DND-41 (cell line): ENCODE measurements around the gene PPM1D.

Experiments
- ATAC-seq: fragments of 200-7000 bp; cut with Tn5 transposase; 3 replicates; pipeline ENCODE4 v1.9.1; 2021; ENCODE audit warnings: low read depth; ENCODE audit not compliant: insufficient read depth
- DNase-seq: peaks from one replicate; pipeline ENCODE4 v3.0.0-alpha.2; 2020
- H2AFZ ChIP-seq: 2 replicates; pipeline ENCODE4 v1.6.0; 2012; ENCODE audit warnings: low read depth, low read length
- H3K27ac ChIP-seq: 2 replicates; pipeline ENCODE4 v1.5.1; 2012; ENCODE audit warnings: low read length, inconsistent platforms
- H3K27me3 ChIP-seq: fragments of 200-600 bp; sonication (generic); 2 replicates; pipeline ENCODE4 v1.6.0; 2012; ENCODE audit warnings: low read length, mild to moderate bottlenecking, inconsistent platforms; ENCODE audit not compliant: insufficient read depth, poor library complexity
- H3K36me3 ChIP-seq: 2 replicates; pipeline ENCODE4 v1.5.1; 2012; ENCODE audit warnings: low read length, inconsistent platforms; ENCODE audit not compliant: insufficient read depth
- H3K4me1 ChIP-seq: 2 replicates; pipeline ENCODE4 v1.5.1; 2012; ENCODE audit warnings: mild to moderate bottlenecking, low read length; ENCODE audit not compliant: insufficient read depth
- H3K4me2 ChIP-seq: 2 replicates; pipeline ENCODE4 v1.6.0; 2012; ENCODE audit warnings: mild to moderate bottlenecking, moderate library complexity, low read length, inconsistent platforms; ENCODE audit not compliant: insufficient read depth
- H3K4me3 ChIP-seq, 2 experiments: fragments of 200-600 bp in 1 of 2; shearing (Covaris generic) in 1 of 2; 2 replicates each; pipeline ENCODE4 v1.5.1; 2012 to 2016; ENCODE audit warnings: inconsistent platforms in 2 of 2, low read length in 2 of 2, mild to moderate bottlenecking in 2 of 2, low read depth in 1 of 2, moderate library complexity in 1 of 2
- H3K79me2 ChIP-seq: 2 replicates; pipeline ENCODE4 v1.6.0; 2012; ENCODE audit warnings: low read length, inconsistent platforms; ENCODE audit not compliant: insufficient read depth
- H3K9ac ChIP-seq: 2 replicates; pipeline ENCODE4 v1.6.0; 2012; ENCODE audit warnings: low read depth, mild to moderate bottlenecking, inconsistent platforms, low read length, moderate library complexity
- H3K9me3 ChIP-seq: 2 replicates; pipeline ENCODE4 v1.5.1; 2012; ENCODE audit warnings: low read length, moderate library complexity, mild to moderate bottlenecking, inconsistent platforms; ENCODE audit not compliant: insufficient read depth, severe bottlenecking
- H4K20me1 ChIP-seq: 2 replicates; pipeline ENCODE4 v1.6.0; 2012; ENCODE audit warnings: low read length; ENCODE audit not compliant: insufficient read depth
- CTCF ChIP-seq: IDR thresholded peaks from 2 replicates; pipeline ENCODE4 v1.5.1; 2012; ENCODE audit warnings: borderline replicate concordance, low read length, moderate library complexity, mild to moderate bottlenecking; ENCODE audit not compliant: poor library complexity, severe bottlenecking; ENCODE audit errors: extremely low read depth
- EZH2 ChIP-seq: IDR thresholded peaks from 3 replicates; pipeline ENCODE4 v1.6.1; 2012; ENCODE audit warnings: borderline replicate concordance, low read depth, mild to moderate bottlenecking, moderate library complexity, low read length, inconsistent platforms; ENCODE audit not compliant: severe bottlenecking

Gene PPM1D

GRCh38 chr17:60557805-60558204 is 42.2 kb upstream of the PPM1D start:
- H3K79me2 ChIP-seq, result no peaks in the 10 kb centered on the region
- DNase-seq, result peak; percentile 17

GRCh38 chr17:60559659-60559994 is 40.4 kb upstream of the PPM1D start:
- H2AFZ ChIP-seq, result no peak overlapping the region
- no peak overlapping the region for H3K27ac ChIP-seq
- H3K9me3 ChIP-seq, result peaks cover 24% of the 10 kb centered on the region
- H3K4me2 ChIP-seq, result no peak overlapping the region
- no peak for TF ChIP-seq CTCF
- no peak for DNase-seq
- H3K4me3 ChIP-seq, result no peak overlapping the region
- H3K79me2 ChIP-seq, result no peaks in the 10 kb centered on the region
- H3K4me1 ChIP-seq, result no peaks in the 10 kb centered on the region
- no peaks in the 10 kb centered on the region for H3K27me3 ChIP-seq
- no peak for ATAC-seq
- no peaks in the 10 kb centered on the region for H4K20me1 ChIP-seq
- no peak overlapping the region for H3K9ac ChIP-seq
- no peaks in the 10 kb centered on the region for H3K36me3 ChIP-seq

More at GRCh38 chr17:60557805-60558204, 42.2 kb upstream of the PPM1D start:
- TF ChIP-seq CTCF (no peak), EZH2 (no peak)
- ATAC-seq, result no peak
- no peak overlapping the region for H3K4me2 ChIP-seq
- peaks cover 30% of the 10 kb centered on the region for H3K9me3 ChIP-seq
- H3K4me3 ChIP-seq, result no peak overlapping the region
- no peaks in the 10 kb centered on the region for H3K27me3 ChIP-seq
- no peak overlapping the region for H2AFZ ChIP-seq
- H3K36me3 ChIP-seq, result no peaks in the 10 kb centered on the region
- H4K20me1 ChIP-seq, result no peaks in the 10 kb centered on the region
- H3K9ac ChIP-seq, result no peak overlapping the region
- H3K27ac ChIP-seq, result no peak overlapping the region
- no peaks in the 10 kb centered on the region for H3K4me1 ChIP-seq

GRCh38 chr17:60559995-60560859 is 39.8 kb upstream of the PPM1D start:
- no peak overlapping the region for H3K4me3 ChIP-seq
- no peak overlapping the region for H2AFZ ChIP-seq
- H3K4me2 ChIP-seq, result no peak overlapping the region
- H3K9me3 ChIP-seq, result peaks cover 24% of the 10 kb centered on the region
- H3K9ac ChIP-seq, result no peak overlapping the region
- no peaks in the 10 kb centered on the region for H3K79me2 ChIP-seq
- H4K20me1 ChIP-seq, result no peaks in the 10 kb centered on the region
- no peak for TF ChIP-seq EZH2
- no peak for TF ChIP-seq CTCF
- DNase-seq, result no peak
- H3K27ac ChIP-seq, result no peak overlapping the region
- H3K36me3 ChIP-seq, result no peaks in the 10 kb centered on the region
- ATAC-seq, result no peak
- no peaks in the 10 kb centered on the region for H3K4me1 ChIP-seq
- H3K27me3 ChIP-seq, result no peaks in the 10 kb centered on the region
